Hepatocyte (in vitro differentiated cells): ENCODE data around the gene DAAM2.

Source experiments
- EZH2 ChIP-seq: fragments of 200-600 bp; sonication (generic); IDR thresholded peaks from 2 replicates; pipeline ENCODE4 v1.6.1; 2016; ENCODE audit warnings: antibody characterized with exemption, mild to moderate bottlenecking, borderline replicate concordance
- EZH2phosphoT487 ChIP-seq: fragments of 200-600 bp; sonication (generic); IDR thresholded peaks from one replicate; pipeline ENCODE4 v1.6.1; 2018; ENCODE audit warnings: antibody characterized with exemption, mild to moderate bottlenecking, low read depth, moderate library complexity; ENCODE audit not compliant: unreplicated experiment, severe bottlenecking
- TF ChIP-seq, protein P1 (sequence below): fragments of 200-600 bp; sonication (generic); IDR thresholded peaks from 2 replicates; pipeline ENCODE4 v1.5.1; 2016; ENCODE audit warnings: antibody characterized with exemption, mild to moderate bottlenecking; ENCODE audit not compliant: poor library complexity

DNA sequence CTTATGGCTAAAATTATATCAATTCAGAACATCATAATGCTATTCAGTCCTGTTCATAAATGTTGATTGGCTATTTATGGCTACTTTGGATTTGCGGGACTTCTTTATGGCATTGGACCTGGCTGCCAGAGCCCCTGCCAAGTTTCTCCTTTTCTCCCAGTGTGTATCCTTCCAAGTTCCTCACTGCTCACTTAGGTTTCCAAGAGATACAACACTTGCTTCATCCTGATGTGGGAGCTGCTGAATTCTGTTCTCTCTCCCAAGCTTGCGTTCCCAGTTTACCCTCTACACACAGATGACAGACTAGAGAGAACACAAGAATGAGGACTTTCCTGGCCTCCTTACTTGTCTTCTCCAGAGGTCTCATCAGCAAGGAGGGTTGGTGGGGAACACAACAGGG, 18.4 kb upstream of the DAAM2 start:
- TF ChIP-seq, protein P1, sequence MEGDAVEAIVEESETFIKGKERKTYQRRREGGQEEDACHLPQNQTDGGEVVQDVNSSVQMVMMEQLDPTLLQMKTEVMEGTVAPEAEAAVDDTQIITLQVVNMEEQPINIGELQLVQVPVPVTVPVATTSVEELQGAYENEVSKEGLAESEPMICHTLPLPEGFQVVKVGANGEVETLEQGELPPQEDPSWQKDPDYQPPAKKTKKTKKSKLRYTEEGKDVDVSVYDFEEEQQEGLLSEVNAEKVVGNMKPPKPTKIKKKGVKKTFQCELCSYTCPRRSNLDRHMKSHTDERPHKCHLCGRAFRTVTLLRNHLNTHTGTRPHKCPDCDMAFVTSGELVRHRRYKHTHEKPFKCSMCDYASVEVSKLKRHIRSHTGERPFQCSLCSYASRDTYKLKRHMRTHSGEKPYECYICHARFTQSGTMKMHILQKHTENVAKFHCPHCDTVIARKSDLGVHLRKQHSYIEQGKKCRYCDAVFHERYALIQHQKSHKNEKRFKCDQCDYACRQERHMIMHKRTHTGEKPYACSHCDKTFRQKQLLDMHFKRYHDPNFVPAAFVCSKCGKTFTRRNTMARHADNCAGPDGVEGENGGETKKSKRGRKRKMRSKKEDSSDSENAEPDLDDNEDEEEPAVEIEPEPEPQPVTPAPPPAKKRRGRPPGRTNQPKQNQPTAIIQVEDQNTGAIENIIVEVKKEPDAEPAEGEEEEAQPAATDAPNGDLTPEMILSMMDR = no peak
- no peak for TF ChIP-seq EZH2
- no peak for TF ChIP-seq EZH2phosphoT487
